Body of pancreas (tissue), 4 donors: Measurements from ENCODE around the gene HLA-DOB. TPM values are rescaled to one million over a fixed set of nuclear protein-coding genes. Genes with fewer than 3 reads are reported as not detected.

Experiments
- ATAC-seq: fragments of 150-250 bp; one replicate; pipeline ENCODE4 v1.9.1; 2016
- DNase-seq, 4 donors: peaks; one replicate each; pipeline ENCODE4 v3.0.0-alpha.2; 2019
- H3K27ac ChIP-seq, 4 donors: fragments of 200-600 bp; sonication (generic); 1 replicate in 3 of 4; 2 replicates in 1 of 4; pipeline versions ENCODE4 v1.5.1 to v1.6.1; 2016 to 2019; ENCODE audit warnings: mild to moderate bottlenecking in 1 of 4, mixed read lengths in 1 of 4, moderate library complexity in 1 of 4
- H3K27me3 ChIP-seq, 2 donors: fragments of 200-600 bp; sonication (generic); one replicate each; pipeline ENCODE4 v1.6.0; 2016; ENCODE audit warnings: mild to moderate bottlenecking in 1 of 2
- H3K36me3 ChIP-seq, 2 donors: fragments of 200-600 bp; sonication (generic); replicated peaks in 1 of 2; 2 replicates each; pipeline ENCODE4 v1.5.1; 2016; ENCODE audit warnings: low read depth in 2 of 2; ENCODE audit not compliant: insufficient read depth in 1 of 2
- H3K4me1 ChIP-seq: fragments of 200-600 bp; sonication (generic); one replicate; pipeline ENCODE4 v1.6.0; 2016
- H3K4me3 ChIP-seq, 2 donors: fragments of 200-600 bp; sonication (generic); 1 replicate in 1 of 2; 2 replicates in 1 of 2; pipeline ENCODE4 v1.5.1; 2016 to 2019
- H3K9me3 ChIP-seq, 3 donors: fragments of 200-600 bp; sonication (generic); 1 replicate in 2 of 3; 2 replicates in 1 of 3; pipeline ENCODE4 v1.5.1; 2016
- CTCF ChIP-seq, 7 experiments: fragments of 450-650 bp in 4 of 7; fragments of 200-600 bp in 3 of 7; sonication (generic) in 3 of 7; IDR thresholded peaks; one replicate each; pipeline ENCODE4 v1.5.1; 2016 to 2019; ENCODE audit warnings: antibody characterized with exemption in 7 of 7
- POLR2A ChIP-seq, 3 donors: fragments of 450-650 bp; IDR thresholded peaks; one replicate each; pipeline ENCODE4 v1.6.1; 2016; ENCODE audit warnings: antibody characterized with exemption in 3 of 3, mild to moderate bottlenecking in 2 of 3
- WGBS, 2 donors: methylation state at CpG; one replicate each; pipeline ENCODE4 v1.1.5; 2017; 5-methylcytosine and 5-hydroxymethylcytosine counted together
- intact Hi-C: fragments of 100-400 bp; cut with DNase I; formaldehyde crosslinking; loops from one replicate; pipeline ENCODE4 v1.15.1; 2023
- total RNA-seq, 2 donors: library from RNA; depleted of rRNA; stranded (reverse); fragments of >200 nt; gene quantifications; one replicate each; pipeline ENCODE4 v1.1.0, GENCODE V29; 2016

HLA-DOB gene
- total RNA-seq, 2 donors from 2014 or later = not detected

- Histone ChIP-seq H3K27me3 (no peaks in the 10 kb centered on the region), H3K36me3 (no peaks in the 10 kb centered on the region), H3K9me3 (no peaks in the 10 kb centered on the region), H3K4me1 (peaks cover 9% of the 10 kb centered on the region), H3K4me3 (no peak overlapping the region), H3K27ac (no peak overlapping the region)
- ATAC-seq (no peak), DNase-seq (no peak)
- no peak for TF ChIP-seq CTCF (IDR thresholded peaks at IDR 0.05)
- TF ChIP-seq POLR2A (IDR thresholded peaks at IDR 0.05) = no peak
- 66 to 75% methylated on average over 14 of the region's 14 CpGs for WGBS, 2 donors
- intact Hi-C loops = no loop called here
Observed at GRCh38 chr6:32857156-32857891, 40.5 kb upstream of the HLA-DOB start.

- WGBS, 2 donors = 62 to 70% methylated on average over 8 of the region's 8 CpGs
- no peak for DNase-seq
- Histone ChIP-seq H3K36me3 (no peaks in the 10 kb centered on the region), H3K9me3 (no peaks in the 10 kb centered on the region), H3K27ac (no peak overlapping the region), H3K4me1 (peaks cover 20% of the 10 kb centered on the region), H3K27me3 (no peaks in the 10 kb centered on the region), H3K4me3 (no peak overlapping the region)
- intact Hi-C loops = no loop called here
- no peak for TF ChIP-seq CTCF (IDR thresholded peaks at IDR 0.05)
- TF ChIP-seq POLR2A (IDR thresholded peaks at IDR 0.05) = no peak
- ATAC-seq = no peak
Observed at GRCh38 chr6:32855467-32856174, 38.8 kb upstream of the HLA-DOB start.

GRCh38 chr6:32854376-32855178, 37.8 kb upstream of the HLA-DOB start:
- Histone ChIP-seq H3K4me3 (peak overlapping the region; percentile 74 to 81), H3K9me3 (no peaks in the 10 kb centered on the region), H3K27ac (peak overlapping the region; percentile 95 to 98 (median 98)), H3K27me3 (no peaks in the 10 kb centered on the region), H3K4me1 (peaks cover 20% of the 10 kb centered on the region), H3K36me3 (no peaks in the 10 kb centered on the region)
- TF ChIP-seq POLR2A (IDR thresholded peaks at IDR 0.05) (no peak), CTCF (IDR thresholded peaks at IDR 0.05) (no peak)
- ATAC-seq = no peak
- 18 to 19% methylated on average over 24 of the region's 24 CpGs for WGBS, 2 donors
- peak; percentile 29 to 59 (median 36) for DNase-seq
- intact Hi-C loops = no loop called here

GRCh38 chr6:32853541-32854375, 37.0 kb upstream of the HLA-DOB start, which contains the start of the genes PSMB9 and TAP1:
Gene PSMB9 (plus strand): TSS chr6:32854192. CDS start chr6:32854230, 38 bp downstream.
Gene TAP1 (minus strand): TSS chr6:32853704. CDS start chr6:32853636, 68 bp downstream.
- Histone ChIP-seq H3K9me3 (no peaks in the 10 kb centered on the region), H3K27ac (peak within 1 kb of the TSS; percentile 95 to 98 (median 98)), H3K4me3 (peak within 1 kb of the TSS; percentile 74 to 81), H3K27me3 (no peaks in the 10 kb centered on the region), H3K36me3 (no peaks in the 10 kb centered on the region), H3K4me1 (peaks cover 20% of the 10 kb centered on the region)
- intact Hi-C loops = no loop called here
- peak; percentile 73 to 97 (median 91) for TF ChIP-seq POLR2A (IDR thresholded peaks at IDR 0.05)
- peak; percentile 79 to 99 (median 96) for TF ChIP-seq CTCF (IDR thresholded peaks at IDR 0.05)
- WGBS, 2 donors = 0% methylated on average over 41 to 65 of the region's 68 CpGs
- ATAC-seq (peak; percentile 91), DNase-seq (peak; percentile 93 to 97 (median 95))
